Hepatocyte (in vitro differentiated cells): ENCODE measurements around the gene PPP1R3G. TPM values are rescaled to one million over a fixed set of nuclear protein-coding genes. Genes with fewer than 3 reads are reported as not detected.

ENCODE experiments used
- DNase-seq: peaks from one replicate; pipeline ENCODE4 v3.0.0-alpha.2; 2016; ENCODE audit warnings: low spot score
- H2AFZ ChIP-seq: fragments of 200-600 bp; sonication (generic); 2 replicates; pipeline ENCODE4 v1.6.0; 2016; ENCODE audit warnings: antibody characterized with exemption, mild to moderate bottlenecking
- H3K27ac ChIP-seq: fragments of 200-600 bp; sonication (generic); 2 replicates; pipeline ENCODE4 v1.5.1; 2016; ENCODE audit warnings: mild to moderate bottlenecking
- H3K27me3 ChIP-seq: fragments of 200-600 bp; sonication (generic); 2 replicates; pipeline ENCODE4 v1.6.1; 2016
- H3K36me3 ChIP-seq: fragments of 200-600 bp; sonication (generic); replicated peaks from 2 replicates; pipeline ENCODE4 v1.5.1; 2016; ENCODE audit warnings: low read depth; ENCODE audit not compliant: insufficient read depth
- H3K4me1 ChIP-seq: fragments of 200-600 bp; sonication (generic); 2 replicates; pipeline ENCODE4 v1.5.1; 2016; ENCODE audit warnings: mild to moderate bottlenecking, moderate library complexity; ENCODE audit not compliant: insufficient read depth
- H3K4me2 ChIP-seq: fragments of 200-600 bp; sonication (generic); 2 replicates; pipeline ENCODE4 v1.6.0; 2016
- H3K4me3 ChIP-seq: fragments of 200-600 bp; sonication (generic); 2 replicates; pipeline ENCODE4 v1.5.1; 2016; ENCODE audit warnings: mild to moderate bottlenecking
- H3K79me2 ChIP-seq: fragments of 200-600 bp; sonication (generic); 2 replicates; pipeline ENCODE4 v1.6.0; 2017; ENCODE audit warnings: mild to moderate bottlenecking
- H3K9me2 ChIP-seq: fragments of 200-600 bp; sonication (generic); replicated peaks from 2 replicates; pipeline ENCODE4 v1.6.0; 2017; ENCODE audit warnings: mild to moderate bottlenecking; ENCODE audit not compliant: insufficient read depth
- H3K9me3 ChIP-seq: fragments of 200-600 bp; sonication (generic); 2 replicates; pipeline ENCODE4 v1.5.1; 2016; ENCODE audit warnings: low read depth, mild to moderate bottlenecking
- H4K20me1 ChIP-seq: fragments of 200-600 bp; sonication (generic); 2 replicates; pipeline ENCODE4 v1.6.0; 2016; ENCODE audit warnings: mild to moderate bottlenecking; ENCODE audit not compliant: insufficient read depth, poor library complexity, severe bottlenecking
- EZH2 ChIP-seq: fragments of 200-600 bp; sonication (generic); IDR thresholded peaks from 2 replicates; pipeline ENCODE4 v1.6.1; 2016; ENCODE audit warnings: antibody characterized with exemption, mild to moderate bottlenecking, borderline replicate concordance
- EZH2phosphoT487 ChIP-seq: fragments of 200-600 bp; sonication (generic); IDR thresholded peaks from one replicate; pipeline ENCODE4 v1.6.1; 2018; ENCODE audit warnings: antibody characterized with exemption, mild to moderate bottlenecking, low read depth, moderate library complexity; ENCODE audit not compliant: unreplicated experiment, severe bottlenecking
- WGBS: methylation state at CpG from one replicate; pipeline ENCODE4 v1.1.6; 2016; ENCODE audit warnings: low lambda C conversion rate; ENCODE audit errors: missing lambda C conversion rate; 5-methylcytosine and 5-hydroxymethylcytosine counted together
- polyA plus RNA-seq: library from polyadenylated mRNA; unstranded; fragments of >200 nt; fragmentation: Nextera tagmentation; extraction: Ambion mirVana; gene quantifications from 2 replicates; pipeline ENCODE4 v1.2.1, GENCODE V29; 2016
- total RNA-seq: library from RNA; depleted of rRNA; stranded (reverse); fragments of >200 nt; gene quantifications from 2 replicates; pipeline ENCODE4 v1.2.3, GENCODE V29; 2014
- TF ChIP-seq, protein P1 (sequence below): fragments of 200-600 bp; sonication (generic); IDR thresholded peaks from 2 replicates; pipeline ENCODE4 v1.5.1; 2016; ENCODE audit warnings: antibody characterized with exemption, mild to moderate bottlenecking; ENCODE audit not compliant: poor library complexity

Gene PPP1R3G
- total and polyA plus RNA-seq, 2 experiments from 2014 or later = 0.47 to 0.82 TPM

DNA sequence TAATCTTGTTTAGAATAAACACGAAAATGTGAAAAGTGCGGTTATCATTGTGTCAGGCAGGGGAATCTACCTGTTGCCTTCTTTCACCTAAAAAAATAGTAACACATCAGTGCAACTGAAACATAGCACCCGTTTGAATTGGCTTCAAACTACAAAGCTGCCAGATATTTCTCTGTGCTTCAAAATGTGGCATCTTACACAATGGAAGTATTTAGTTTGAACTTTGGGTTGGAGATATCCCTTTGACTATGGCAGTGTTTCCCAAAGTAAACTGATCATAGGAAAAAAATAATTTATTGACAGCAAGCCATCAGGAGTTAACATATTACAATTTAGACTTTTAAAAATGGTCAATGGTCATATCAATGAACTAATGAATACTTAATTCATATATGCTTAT, 3.6 kb downstream of the PPP1R3G start:
- no peak overlapping the region for H2AFZ ChIP-seq
- H3K9me2 ChIP-seq = no peaks in the 10 kb centered on the region
- no peaks in the 10 kb centered on the region for H3K9me3 ChIP-seq
- peaks cover 8% of the 10 kb centered on the region for H3K4me1 ChIP-seq
- DNase-seq = no peak
- no peak overlapping the region for H3K4me2 ChIP-seq
- no peaks in the 10 kb centered on the region for H4K20me1 ChIP-seq
- no peak overlapping the region for H3K4me3 ChIP-seq
- TF ChIP-seq EZH2 (no peak), EZH2phosphoT487 (no peak)
- TF ChIP-seq, protein P1, sequence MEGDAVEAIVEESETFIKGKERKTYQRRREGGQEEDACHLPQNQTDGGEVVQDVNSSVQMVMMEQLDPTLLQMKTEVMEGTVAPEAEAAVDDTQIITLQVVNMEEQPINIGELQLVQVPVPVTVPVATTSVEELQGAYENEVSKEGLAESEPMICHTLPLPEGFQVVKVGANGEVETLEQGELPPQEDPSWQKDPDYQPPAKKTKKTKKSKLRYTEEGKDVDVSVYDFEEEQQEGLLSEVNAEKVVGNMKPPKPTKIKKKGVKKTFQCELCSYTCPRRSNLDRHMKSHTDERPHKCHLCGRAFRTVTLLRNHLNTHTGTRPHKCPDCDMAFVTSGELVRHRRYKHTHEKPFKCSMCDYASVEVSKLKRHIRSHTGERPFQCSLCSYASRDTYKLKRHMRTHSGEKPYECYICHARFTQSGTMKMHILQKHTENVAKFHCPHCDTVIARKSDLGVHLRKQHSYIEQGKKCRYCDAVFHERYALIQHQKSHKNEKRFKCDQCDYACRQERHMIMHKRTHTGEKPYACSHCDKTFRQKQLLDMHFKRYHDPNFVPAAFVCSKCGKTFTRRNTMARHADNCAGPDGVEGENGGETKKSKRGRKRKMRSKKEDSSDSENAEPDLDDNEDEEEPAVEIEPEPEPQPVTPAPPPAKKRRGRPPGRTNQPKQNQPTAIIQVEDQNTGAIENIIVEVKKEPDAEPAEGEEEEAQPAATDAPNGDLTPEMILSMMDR = no peak
- WGBS = 65% methylated on average over 3 of the region's 3 CpGs
- H3K79me2 ChIP-seq = no peaks in the 10 kb centered on the region
- no peak overlapping the region for H3K27ac ChIP-seq
- peaks cover 20% of the 10 kb centered on the region for H3K27me3 ChIP-seq
- no peaks in the 10 kb centered on the region for H3K36me3 ChIP-seq

DNA sequence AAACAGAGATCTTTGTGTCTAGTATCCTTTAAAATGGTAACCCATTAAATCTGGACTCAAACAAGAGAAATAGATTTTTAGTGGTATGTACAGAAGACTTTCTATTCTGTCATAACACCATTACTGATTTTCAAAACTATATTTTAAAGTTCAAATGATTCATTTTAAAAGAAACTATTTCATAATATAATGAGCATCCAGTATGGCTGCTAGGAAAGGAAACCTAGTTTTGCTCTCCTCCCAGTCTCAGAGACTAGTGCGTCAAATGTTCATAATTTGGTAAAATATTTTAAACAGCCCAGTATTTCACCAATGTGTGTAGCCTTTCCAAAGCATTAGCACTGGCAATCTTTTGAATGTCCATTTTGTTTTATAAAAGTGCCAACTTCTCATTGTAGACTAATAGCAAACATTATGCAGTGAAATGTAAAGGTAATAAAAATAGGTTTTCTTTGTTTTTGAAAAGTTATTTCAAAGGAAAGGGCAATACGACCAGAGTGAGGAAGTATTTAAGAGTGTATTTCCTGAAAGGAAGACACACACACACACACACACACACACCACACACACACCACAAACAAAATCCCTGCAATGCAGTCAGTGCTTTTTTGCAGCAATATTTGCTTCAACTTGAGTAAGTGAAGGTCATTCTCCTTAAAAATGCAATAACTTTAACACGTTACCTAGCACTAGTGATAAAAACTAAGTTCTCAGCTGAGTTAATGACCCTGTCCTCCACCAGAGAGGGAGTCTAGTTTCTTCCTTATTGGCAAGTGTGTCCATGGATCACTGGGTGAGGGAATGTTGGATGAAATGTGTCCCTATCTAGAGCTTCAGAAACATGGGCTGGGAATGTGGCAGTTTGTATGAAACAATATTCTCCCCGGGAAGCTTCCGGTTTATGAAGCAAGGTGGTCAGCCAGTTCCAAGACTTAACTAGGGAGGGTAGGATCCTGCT, 4.6 kb downstream of the PPP1R3G start:
- no peak overlapping the region for H3K27ac ChIP-seq
- H3K4me3 ChIP-seq = no peak overlapping the region
- 84% methylated on average over 5 of the region's 5 CpGs for WGBS
- no peaks in the 10 kb centered on the region for H4K20me1 ChIP-seq
- H3K27me3 ChIP-seq = peaks cover 19% of the 10 kb centered on the region
- no peaks in the 10 kb centered on the region for H3K9me2 ChIP-seq
- TF ChIP-seq, protein P1 = no peak
- TF ChIP-seq EZH2phosphoT487 = no peak
- TF ChIP-seq EZH2 = no peak
- DNase-seq = no peak
- H3K4me2 ChIP-seq = no peak overlapping the region
- no peak overlapping the region for H2AFZ ChIP-seq
- H3K9me3 ChIP-seq = no peaks in the 10 kb centered on the region
- no peaks in the 10 kb centered on the region for H3K36me3 ChIP-seq
- no peaks in the 10 kb centered on the region for H3K79me2 ChIP-seq
- H3K4me1 ChIP-seq = peaks cover 8% of the 10 kb centered on the region

DNA sequence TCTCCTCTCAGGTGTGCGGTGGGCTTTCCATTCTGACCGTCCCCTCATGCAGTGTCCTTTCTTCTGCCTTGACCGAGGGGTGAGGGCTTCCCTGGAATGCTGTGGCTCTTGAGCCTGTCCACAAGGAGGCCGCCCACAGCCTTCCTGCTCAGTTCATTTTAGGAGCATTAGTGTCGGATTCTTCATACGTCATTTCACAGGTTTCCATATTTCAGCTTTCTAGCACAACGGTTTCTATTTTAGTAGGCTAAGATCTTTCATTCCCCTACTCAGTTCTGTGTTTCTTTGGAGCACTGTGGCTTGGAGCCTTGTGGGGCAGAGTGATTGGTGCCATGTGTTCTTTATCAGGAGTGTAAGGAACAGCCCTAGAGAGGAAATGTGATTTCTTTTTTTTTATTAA, 5.5 kb downstream of the PPP1R3G start:
- Histone ChIP-seq H4K20me1 (no peaks in the 10 kb centered on the region), H3K36me3 (no peaks in the 10 kb centered on the region), H3K79me2 (no peaks in the 10 kb centered on the region), H3K4me1 (peaks cover 8% of the 10 kb centered on the region), H3K27ac (no peak overlapping the region), H3K27me3 (peaks cover 16% of the 10 kb centered on the region), H3K4me2 (no peak overlapping the region), H3K4me3 (no peak overlapping the region), H3K9me3 (no peaks in the 10 kb centered on the region), H3K9me2 (no peaks in the 10 kb centered on the region), H2AFZ (no peak overlapping the region)
- DNase-seq = no peak
- TF ChIP-seq, protein P1 = no peak
- TF ChIP-seq EZH2 = no peak
- no peak for TF ChIP-seq EZH2phosphoT487
- 90% methylated on average over 7 of the region's 7 CpGs for WGBS
